Transverse colon (tissue), 3 donors: Measurements from ENCODE around the gene LYRM1.

Experiments used
- POLR2A ChIP-seq: fragments of 450-650 bp; IDR thresholded peaks from one replicate; pipeline ENCODE4 v1.6.1; 2016; ENCODE audit warnings: antibody characterized with exemption, mild to moderate bottlenecking, moderate library complexity
- TF ChIP-seq, protein P1 (sequence below), 5 experiments: fragments of 200-600 bp in 3 of 5; fragments of 450-650 bp in 2 of 5; sonication (generic) in 3 of 5; IDR thresholded peaks; 1 replicate in 2 of 5; 2 replicates in 3 of 5; pipeline ENCODE4 v1.5.1; 2016 to 2017; ENCODE audit warnings: antibody characterized with exemption in 5 of 5, inconsistent platforms in 3 of 5, mild to moderate bottlenecking in 2 of 5, moderate library complexity in 1 of 5

DNA sequence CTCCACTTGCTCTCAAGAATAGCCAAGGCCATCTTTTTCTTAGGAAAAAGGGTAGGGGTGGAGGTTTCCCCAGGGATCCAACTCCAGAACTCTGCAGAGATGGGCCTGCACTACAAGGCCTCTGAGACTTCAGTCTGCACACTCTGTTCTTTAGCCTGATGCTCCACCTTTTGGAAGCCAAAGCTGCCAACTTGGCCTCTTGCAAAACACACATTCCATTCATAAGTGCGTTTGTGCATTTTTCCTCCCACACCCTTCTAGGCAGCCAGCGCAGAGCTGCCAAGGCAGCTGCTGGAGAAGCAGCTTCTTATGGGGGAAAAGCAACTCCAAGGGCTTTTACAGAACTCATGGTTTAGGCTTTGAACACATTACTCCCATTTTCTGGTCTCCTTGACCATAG lies 49.0 kb upstream of the LYRM1 start:
- no peak for TF ChIP-seq POLR2A
- TF ChIP-seq, protein P1, sequence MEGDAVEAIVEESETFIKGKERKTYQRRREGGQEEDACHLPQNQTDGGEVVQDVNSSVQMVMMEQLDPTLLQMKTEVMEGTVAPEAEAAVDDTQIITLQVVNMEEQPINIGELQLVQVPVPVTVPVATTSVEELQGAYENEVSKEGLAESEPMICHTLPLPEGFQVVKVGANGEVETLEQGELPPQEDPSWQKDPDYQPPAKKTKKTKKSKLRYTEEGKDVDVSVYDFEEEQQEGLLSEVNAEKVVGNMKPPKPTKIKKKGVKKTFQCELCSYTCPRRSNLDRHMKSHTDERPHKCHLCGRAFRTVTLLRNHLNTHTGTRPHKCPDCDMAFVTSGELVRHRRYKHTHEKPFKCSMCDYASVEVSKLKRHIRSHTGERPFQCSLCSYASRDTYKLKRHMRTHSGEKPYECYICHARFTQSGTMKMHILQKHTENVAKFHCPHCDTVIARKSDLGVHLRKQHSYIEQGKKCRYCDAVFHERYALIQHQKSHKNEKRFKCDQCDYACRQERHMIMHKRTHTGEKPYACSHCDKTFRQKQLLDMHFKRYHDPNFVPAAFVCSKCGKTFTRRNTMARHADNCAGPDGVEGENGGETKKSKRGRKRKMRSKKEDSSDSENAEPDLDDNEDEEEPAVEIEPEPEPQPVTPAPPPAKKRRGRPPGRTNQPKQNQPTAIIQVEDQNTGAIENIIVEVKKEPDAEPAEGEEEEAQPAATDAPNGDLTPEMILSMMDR (IDR thresholded peaks at IDR 0.05), result no peak
